Mucosa of rectum (tissue), 2 donors: ENCODE data around the gene PLA2G10.
"Not testable (repeated sequence)": the region's sequence is repeated elsewhere in the genome, so short reads cannot be mapped to it uniquely, and the experiment has no call there.

ENCODE experiments used
- H3K27ac ChIP-seq, 2 donors: one replicate each; pipeline ENCODE4 v1.7.0; 2013; ENCODE audit warnings: inconsistent platforms in 2 of 2, low read depth in 2 of 2, low read length in 2 of 2
- H3K27me3 ChIP-seq, 2 donors: one replicate each; pipeline ENCODE4 v1.7.0; 2013; ENCODE audit warnings: low read length in 2 of 2; ENCODE audit not compliant: control insufficient read depth in 2 of 2, insufficient read depth in 2 of 2
- H3K36me3 ChIP-seq, 2 donors: one replicate each; pipeline ENCODE4 v1.7.0; 2013; ENCODE audit warnings: low read length in 2 of 2; ENCODE audit not compliant: control insufficient read depth in 2 of 2, insufficient read depth in 2 of 2
- H3K4me1 ChIP-seq, 2 donors: one replicate each; pipeline ENCODE4 v1.7.0; 2013; ENCODE audit warnings: low read length in 2 of 2, mild to moderate bottlenecking in 1 of 2; ENCODE audit not compliant: control insufficient read depth in 2 of 2, insufficient read depth in 2 of 2
- H3K4me3 ChIP-seq, 2 donors: one replicate each; pipeline ENCODE4 v1.7.0; 2013; ENCODE audit warnings: low read length in 2 of 2
- H3K9ac ChIP-seq, 2 donors: one replicate each; pipeline ENCODE4 v1.7.0; 2013; ENCODE audit warnings: low read length in 2 of 2, low read depth in 1 of 2, mild to moderate bottlenecking in 1 of 2
- H3K9me3 ChIP-seq, 2 donors: one replicate each; pipeline ENCODE4 v1.7.0; 2013; ENCODE audit warnings: low read length in 2 of 2; ENCODE audit not compliant: control insufficient read depth in 2 of 2
- donor health status: healthy.
- donor health status: Normal muscosa, but diverticular disease.

The PLA2G10 gene

GRCh38 chr16:14694129-14694528 lies at the start of gene PLA2G10:
Gene PLA2G10 (minus strand): TSS chr16:14694308. CDS start chr16:14694229, 79 bp downstream.
- H3K4me3 ChIP-seq, H3K27me3 ChIP-seq, H3K36me3 ChIP-seq, H3K9ac ChIP-seq, H3K9me3 ChIP-seq, H3K4me1 ChIP-seq, H3K27ac ChIP-seq: not testable (repeated sequence)

- not testable (repeated sequence) for H3K27ac ChIP-seq, H3K9me3 ChIP-seq, H3K4me1 ChIP-seq, H3K4me3 ChIP-seq, H3K27me3 ChIP-seq, H3K36me3 ChIP-seq, H3K9ac ChIP-seq
Observed at GRCh38 chr16:14742273-14743128, 48.4 kb upstream of the PLA2G10 start, which contains the start of gene NPIPA2. Gene NPIPA2 (plus strand): TSS chr16:14742533. CDS start chr16:14748066, 5,533 bp downstream.

GRCh38 chr16:14741794-14742193 lies 47.7 kb upstream of the PLA2G10 start:
- not testable (repeated sequence) for H3K27ac ChIP-seq, H3K4me3 ChIP-seq, H3K9ac ChIP-seq, H3K4me1 ChIP-seq, H3K27me3 ChIP-seq, H3K9me3 ChIP-seq, H3K36me3 ChIP-seq

- H3K36me3 ChIP-seq, H3K27me3 ChIP-seq, H3K4me3 ChIP-seq, H3K27ac ChIP-seq, H3K4me1 ChIP-seq, H3K9me3 ChIP-seq, H3K9ac ChIP-seq: not testable (repeated sequence)
Observed at GRCh38 chr16:14740832-14741385, 46.8 kb upstream of the PLA2G10 start.

- H3K27ac ChIP-seq, H3K4me1 ChIP-seq, H3K27me3 ChIP-seq, H3K9me3 ChIP-seq, H3K36me3 ChIP-seq, H3K9ac ChIP-seq, H3K4me3 ChIP-seq: not testable (repeated sequence)
Observed at GRCh38 chr16:14733233-14733632, 39.1 kb upstream of the PLA2G10 start.

- not testable (repeated sequence) for H3K27me3 ChIP-seq, H3K9me3 ChIP-seq, H3K36me3 ChIP-seq, H3K4me1 ChIP-seq, H3K27ac ChIP-seq, H3K4me3 ChIP-seq, H3K9ac ChIP-seq
Observed at GRCh38 chr16:14703156-14704011, 9.3 kb upstream of the PLA2G10 start, which contains the start of gene NPIPA3. Gene NPIPA3 (plus strand): TSS chr16:14703411. CDS start chr16:14708944, 5,533 bp downstream.

GRCh38 chr16:14702672-14703071 lies 8.6 kb upstream of the PLA2G10 start:
- H3K4me1 ChIP-seq, H3K9ac ChIP-seq, H3K4me3 ChIP-seq, H3K36me3 ChIP-seq, H3K27ac ChIP-seq, H3K27me3 ChIP-seq, H3K9me3 ChIP-seq: not testable (repeated sequence)

GRCh38 chr16:14701859-14702258 lies 7.8 kb upstream of the PLA2G10 start:
- H3K27me3 ChIP-seq, H3K4me3 ChIP-seq, H3K36me3 ChIP-seq, H3K27ac ChIP-seq, H3K4me1 ChIP-seq, H3K9ac ChIP-seq, H3K9me3 ChIP-seq: not testable (repeated sequence)

GRCh38 chr16:14685870-14686793 lies 8.0 kb downstream of the PLA2G10 start:
- not testable (repeated sequence) for H3K27me3 ChIP-seq, H3K9me3 ChIP-seq, H3K36me3 ChIP-seq, H3K4me3 ChIP-seq, H3K9ac ChIP-seq, H3K27ac ChIP-seq, H3K4me1 ChIP-seq
